ENCODE data around the gene DAPL1.

- TF ChIP-seq, protein P1, sequence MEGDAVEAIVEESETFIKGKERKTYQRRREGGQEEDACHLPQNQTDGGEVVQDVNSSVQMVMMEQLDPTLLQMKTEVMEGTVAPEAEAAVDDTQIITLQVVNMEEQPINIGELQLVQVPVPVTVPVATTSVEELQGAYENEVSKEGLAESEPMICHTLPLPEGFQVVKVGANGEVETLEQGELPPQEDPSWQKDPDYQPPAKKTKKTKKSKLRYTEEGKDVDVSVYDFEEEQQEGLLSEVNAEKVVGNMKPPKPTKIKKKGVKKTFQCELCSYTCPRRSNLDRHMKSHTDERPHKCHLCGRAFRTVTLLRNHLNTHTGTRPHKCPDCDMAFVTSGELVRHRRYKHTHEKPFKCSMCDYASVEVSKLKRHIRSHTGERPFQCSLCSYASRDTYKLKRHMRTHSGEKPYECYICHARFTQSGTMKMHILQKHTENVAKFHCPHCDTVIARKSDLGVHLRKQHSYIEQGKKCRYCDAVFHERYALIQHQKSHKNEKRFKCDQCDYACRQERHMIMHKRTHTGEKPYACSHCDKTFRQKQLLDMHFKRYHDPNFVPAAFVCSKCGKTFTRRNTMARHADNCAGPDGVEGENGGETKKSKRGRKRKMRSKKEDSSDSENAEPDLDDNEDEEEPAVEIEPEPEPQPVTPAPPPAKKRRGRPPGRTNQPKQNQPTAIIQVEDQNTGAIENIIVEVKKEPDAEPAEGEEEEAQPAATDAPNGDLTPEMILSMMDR (IDR thresholded peaks at IDR 0.05) = no peak
- TF ChIP-seq POLR2AphosphoS5 (IDR thresholded peaks at IDR 0.05; ENCODE audit: low read depth, low read length) = no peak
- TF ChIP-seq FOXM1 (IDR thresholded peaks at IDR 0.05; ENCODE audit: low read depth) = no peak
- TF ChIP-seq RCOR1 (IDR thresholded peaks at IDR 0.05; ENCODE audit: low read length) = no peak
- TF ChIP-seq JUND (IDR thresholded peaks at IDR 0.05) = no peak
- TF ChIP-seq CHD2 (IDR thresholded peaks at IDR 0.05; ENCODE audit: low read length, partially characterized antibody) = no peak
These were observed 13.0 kb upstream of the DAPL1 start for GRCh38 chr2:158782136-158782535.
